ENCODE data around the gene KRT10.
A peak's percentile ranks its signal among the peaks of the same experiment; 100 is the strongest.

The KRT10 gene

GRCh38 chr17:40803617-40804082 is 18.8 kb downstream of the KRT10 start:
- peak; percentile 74 for DNase-seq (ENCODE audit: low spot score)

GRCh38 chr17:40801157-40801556 is 21.3 kb downstream of the KRT10 start:
- DNase-seq (ENCODE audit: low spot score), result no peak

- DNase-seq (ENCODE audit: low spot score), result no peak
These were observed 22.0 kb downstream of the KRT10 start for GRCh38 chr17:40800381-40800780.

GRCh38 chr17:40799859-40800258 is 22.6 kb downstream of the KRT10 start, which contains the start of gene KRT28:
KRT28 (minus strand) TSS chr17:40799959; CDS start chr17:40799893, 66 bp downstream.
- no peak for DNase-seq (ENCODE audit: low spot score)

- DNase-seq (ENCODE audit: low spot score), result no peak
These were observed 25.6 kb downstream of the KRT10 start for GRCh38 chr17:40796846-40797245.

GRCh38 chr17:40795019-40795667 is 27.3 kb downstream of the KRT10 start:
- no peak for DNase-seq (ENCODE audit: low spot score)

- no peak for DNase-seq (ENCODE audit: low spot score)
These were observed 27.9 kb downstream of the KRT10 start for GRCh38 chr17:40794466-40794865.

- no peak for DNase-seq (ENCODE audit: low spot score)
These were observed 28.6 kb downstream of the KRT10 start for GRCh38 chr17:40793832-40794231.

- no peak for DNase-seq (ENCODE audit: low spot score)
These were observed 30.5 kb downstream of the KRT10 start for GRCh38 chr17:40791787-40792436.

GRCh38 chr17:40791111-40791510 is 31.3 kb downstream of the KRT10 start:
- DNase-seq (ENCODE audit: low spot score), result no peak

GRCh38 chr17:40782450-40782849 is 40.0 kb downstream of the KRT10 start, which contains the start of gene KRT27:
KRT27 (minus strand) TSS chr17:40782550; CDS start chr17:40782493, 57 bp downstream.
- DNase-seq (ENCODE audit: low spot score), result no peak

GRCh38 chr17:40779181-40779909 is 43.1 kb downstream of the KRT10 start:
- DNase-seq (ENCODE audit: low spot score), result peak; percentile 4

- no peak for DNase-seq (ENCODE audit: low spot score)
These were observed 44.0 kb downstream of the KRT10 start for GRCh38 chr17:40778461-40778860.

GRCh38 chr17:40777971-40778370 is 44.4 kb downstream of the KRT10 start:
- no peak for DNase-seq (ENCODE audit: low spot score)

GRCh38 chr17:40777459-40777858 is 45.0 kb downstream of the KRT10 start:
- DNase-seq (ENCODE audit: low spot score), result no peak

- DNase-seq (ENCODE audit: low spot score), result no peak
These were observed 46.5 kb downstream of the KRT10 start for GRCh38 chr17:40775945-40776344.

GRCh38 chr17:40772101-40772500 is 50.3 kb downstream of the KRT10 start, which contains the start of gene KRT26:
KRT26 (minus strand) TSS chr17:40772201; CDS start chr17:40772113, 88 bp downstream.
- no peak for DNase-seq (ENCODE audit: low spot score)

Measured in activated CD4-positive, alpha-beta T cell treated with anti-CD3 and anti-CD28 coated beads, Interleukin-2, Interleukin-4, amounts not matched to agents 100 ng/mL and 50 ng/mL, durations not matched to agents 16 hours and 8 hours (primary cell).